HUES64 (cell line): ENCODE measurements around the gene NF1.
"Not testable (repeated sequence)": the region's sequence is repeated elsewhere in the genome, so short reads cannot be mapped to it uniquely, and the experiment has no call there.

Source experiments
- H3K27ac ChIP-seq: 2 replicates; pipeline ENCODE4 v1.7.0; 2013; ENCODE audit warnings: low read depth, low read length, inconsistent platforms
- H3K27me3 ChIP-seq: 2 replicates; pipeline ENCODE4 v1.6.1; 2013; ENCODE audit warnings: mild to moderate bottlenecking, low read length; ENCODE audit not compliant: insufficient read depth
- H3K36me3 ChIP-seq: 2 replicates; pipeline ENCODE4 v1.6.1; 2013; ENCODE audit warnings: mild to moderate bottlenecking, low read length; ENCODE audit not compliant: insufficient read depth
- H3K4me1 ChIP-seq: 2 replicates; pipeline ENCODE4 v1.6.1; 2013; ENCODE audit warnings: mild to moderate bottlenecking, low read length, moderate library complexity; ENCODE audit not compliant: insufficient read depth
- H3K4me3 ChIP-seq: 2 replicates; pipeline ENCODE4 v1.5.1; 2013; ENCODE audit warnings: mild to moderate bottlenecking, low read length, moderate library complexity
- H3K9ac ChIP-seq: 2 replicates; pipeline ENCODE4 v1.6.1; 2013; ENCODE audit warnings: mild to moderate bottlenecking, low read depth, low read length
- H3K9me3 ChIP-seq: 2 replicates; pipeline ENCODE4 v1.6.1; 2013; ENCODE audit warnings: low read depth, low read length; ENCODE audit not compliant: insufficient read depth
- WGBS: fragments of 150-250, 120-280 bp; methylation state at CpG from one replicate; pipeline ENCODE4 v1.1.7; 2013; ENCODE audit warnings: missing lambda C conversion rate; 5-methylcytosine and 5-hydroxymethylcytosine counted together

The NF1 gene

GRCh38 chr17:31158746-31159377 is 64.1 kb downstream of the NF1 start:
- H3K9ac ChIP-seq = no peak overlapping the region
- H3K4me3 ChIP-seq = no peak overlapping the region
- H3K27me3 ChIP-seq = no peaks in the 10 kb centered on the region
- no peak overlapping the region for H3K27ac ChIP-seq
- H3K36me3 ChIP-seq = peaks cover 34% of the 10 kb centered on the region
- H3K4me1 ChIP-seq = no peaks in the 10 kb centered on the region
- WGBS = 100% methylated on average over 1 of the region's 1 CpG
- no peaks in the 10 kb centered on the region for H3K9me3 ChIP-seq

GRCh38 chr17:31163091-31163781 is 68.5 kb downstream of the NF1 start:
- H3K4me1 ChIP-seq = no peaks in the 10 kb centered on the region
- H3K36me3 ChIP-seq = peaks cover 27% of the 10 kb centered on the region
- H3K4me3 ChIP-seq = no peak overlapping the region
- WGBS = 94% methylated on average over 6 of the region's 7 CpGs
- H3K27ac ChIP-seq = no peak overlapping the region
- H3K9me3 ChIP-seq = no peaks in the 10 kb centered on the region
- H3K9ac ChIP-seq = no peak overlapping the region
- no peaks in the 10 kb centered on the region for H3K27me3 ChIP-seq

GRCh38 chr17:31167111-31167510 is 72.3 kb downstream of the NF1 start:
- Histone ChIP-seq H3K4me1 (no peaks in the 10 kb centered on the region), H3K36me3 (peaks cover 20% of the 10 kb centered on the region), H3K27ac (no peak overlapping the region), H3K9me3 (no peaks in the 10 kb centered on the region), H3K9ac (no peak overlapping the region), H3K27me3 (no peaks in the 10 kb centered on the region), H3K4me3 (no peak overlapping the region)
- 91% methylated on average over 3 of the region's 3 CpGs for WGBS

GRCh38 chr17:31171701-31172100 is 76.9 kb downstream of the NF1 start:
- no peak overlapping the region for H3K9ac ChIP-seq
- 0 out of 2 replicates have a peak, but pooled peaks cover 6% of the 10 kb centered on the region for H3K36me3 ChIP-seq
- H3K4me1 ChIP-seq = no peaks in the 10 kb centered on the region
- no peaks in the 10 kb centered on the region for H3K9me3 ChIP-seq
- H3K27ac ChIP-seq = no peak overlapping the region
- H3K27me3 ChIP-seq = no peaks in the 10 kb centered on the region
- no peak overlapping the region for H3K4me3 ChIP-seq

GRCh38 chr17:31172388-31172787 is 77.6 kb downstream of the NF1 start:
- Histone ChIP-seq H3K27ac (no peak overlapping the region), H3K27me3 (no peaks in the 10 kb centered on the region), H3K9me3 (no peaks in the 10 kb centered on the region), H3K4me1 (no peaks in the 10 kb centered on the region), H3K9ac (no peak overlapping the region), H3K4me3 (no peak overlapping the region), H3K36me3 (0 out of 2 replicates have a peak, but pooled peaks cover 6% of the 10 kb centered on the region)
- WGBS = 99% methylated on average over 5 of the region's 7 CpGs

- no peak overlapping the region for H3K4me3 ChIP-seq
- H3K9me3 ChIP-seq = no peaks in the 10 kb centered on the region
- no peaks in the 10 kb centered on the region for H3K4me1 ChIP-seq
- H3K27ac ChIP-seq = no peak overlapping the region
- 76% methylated on average over 1 of the region's 2 CpGs for WGBS
- H3K9ac ChIP-seq = no peak overlapping the region
- H3K27me3 ChIP-seq = no peaks in the 10 kb centered on the region
- H3K36me3 ChIP-seq = 0 out of 2 replicates have a peak, but pooled peaks cover 6% of the 10 kb centered on the region
Measured at GRCh38 chr17:31174215-31174614, 79.4 kb downstream of the NF1 start.

GRCh38 chr17:31175237-31175636 is 80.5 kb downstream of the NF1 start:
- no peaks in the 10 kb centered on the region for H3K27me3 ChIP-seq
- 94% methylated on average over 4 of the region's 5 CpGs for WGBS
- H3K4me1 ChIP-seq = no peaks in the 10 kb centered on the region
- no peaks in the 10 kb centered on the region for H3K9me3 ChIP-seq
- 0 out of 2 replicates have a peak, but pooled peaks cover 4% of the 10 kb centered on the region for H3K36me3 ChIP-seq
- H3K9ac ChIP-seq = no peak overlapping the region
- no peak overlapping the region for H3K27ac ChIP-seq
- no peak overlapping the region for H3K4me3 ChIP-seq

GRCh38 chr17:31176143-31176542 is 81.4 kb downstream of the NF1 start:
- not testable (repeated sequence) for H3K9me3 ChIP-seq, H3K27me3 ChIP-seq, H3K4me1 ChIP-seq, H3K36me3 ChIP-seq, H3K9ac ChIP-seq, H3K4me3 ChIP-seq, H3K27ac ChIP-seq
- WGBS = 90% methylated on average over 2 of the region's 3 CpGs

GRCh38 chr17:31178951-31179350 is 84.2 kb downstream of the NF1 start:
- no CpG with 5 or more reads among the region's 2 CpGs for WGBS

GRCh38 chr17:31195305-31195704 is 100.5 kb downstream of the NF1 start:
- H3K4me3 ChIP-seq = no peak overlapping the region
- H3K27ac ChIP-seq = no peak overlapping the region
- H3K36me3 ChIP-seq = no peaks in the 10 kb centered on the region
- no peaks in the 10 kb centered on the region for H3K27me3 ChIP-seq
- H3K9me3 ChIP-seq = no peaks in the 10 kb centered on the region
- 93% methylated on average over 5 of the region's 5 CpGs for WGBS
- peaks cover 3% of the 10 kb centered on the region; the same call in 1 of the 2 replicates for H3K4me1 ChIP-seq
- no peak overlapping the region for H3K9ac ChIP-seq

More at GRCh38 chr17:31178951-31179350, 84.2 kb downstream of the NF1 start:
- not testable (repeated sequence) for H3K27me3 ChIP-seq, H3K4me3 ChIP-seq, H3K9ac ChIP-seq, H3K4me1 ChIP-seq, H3K9me3 ChIP-seq, H3K27ac ChIP-seq
- H3K36me3 ChIP-seq = peaks cover 23% of the 10 kb centered on the region

GRCh38 chr17:31198026-31198425 is 103.2 kb downstream of the NF1 start:
- H3K9ac ChIP-seq = no peak overlapping the region
- WGBS = 92% methylated on average over 1 of the region's 1 CpG
- no peak overlapping the region for H3K27ac ChIP-seq
- H3K27me3 ChIP-seq = no peaks in the 10 kb centered on the region
- H3K4me1 ChIP-seq = no peaks in the 10 kb centered on the region
- peaks cover 16% of the 10 kb centered on the region for H3K36me3 ChIP-seq
- H3K4me3 ChIP-seq = no peak overlapping the region
- no peaks in the 10 kb centered on the region for H3K9me3 ChIP-seq
